IPS-NIHi7 (cell line): ENCODE results near the gene HSD17B13.

Source experiments
- DNase-seq: peaks from one replicate; pipeline ENCODE4 v3.0.0; 2012; ENCODE audit warnings: mixed read lengths; ENCODE audit errors: extremely low spot score

Gene HSD17B13

DNA sequence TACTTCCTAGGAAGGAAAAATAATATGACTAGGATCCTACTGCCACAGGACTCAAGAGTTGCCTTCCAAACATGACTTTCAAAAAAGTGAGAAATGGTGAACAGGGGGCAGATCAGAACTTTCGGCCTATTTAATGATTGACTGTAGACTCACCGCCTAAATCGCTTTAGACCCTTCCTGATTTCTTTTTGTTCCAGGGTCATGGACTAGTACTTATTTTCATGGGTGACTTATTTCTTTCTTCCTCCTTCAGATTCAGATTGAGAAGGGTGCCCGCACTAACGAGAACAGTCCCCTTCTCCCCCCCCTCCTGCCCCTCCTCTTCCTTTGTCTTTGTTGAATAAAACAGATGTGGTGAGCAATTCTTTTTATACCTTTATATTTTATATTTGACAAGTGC is 54.3 kb downstream of the HSD17B13 start:
- no peak for DNase-seq

DNA sequence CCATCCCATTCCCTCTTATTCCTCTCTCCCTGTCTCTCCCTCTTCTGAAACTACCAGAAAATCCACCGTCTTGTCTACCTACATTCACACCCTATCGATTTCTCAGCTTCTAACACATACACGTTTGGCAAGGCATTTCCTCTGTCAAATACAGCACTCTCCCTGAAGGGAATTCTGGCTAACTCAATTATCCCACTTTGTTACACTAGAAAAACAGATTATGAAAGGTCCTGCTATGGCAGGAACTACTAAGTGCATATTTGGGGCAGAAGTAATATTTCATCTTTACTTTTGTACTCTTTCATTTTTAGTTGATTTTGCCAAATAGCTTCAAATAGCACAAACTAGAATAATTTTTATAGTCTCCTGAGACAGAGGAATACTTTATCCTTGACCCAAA is 55.7 kb downstream of the HSD17B13 start:
- no peak for DNase-seq

DNA sequence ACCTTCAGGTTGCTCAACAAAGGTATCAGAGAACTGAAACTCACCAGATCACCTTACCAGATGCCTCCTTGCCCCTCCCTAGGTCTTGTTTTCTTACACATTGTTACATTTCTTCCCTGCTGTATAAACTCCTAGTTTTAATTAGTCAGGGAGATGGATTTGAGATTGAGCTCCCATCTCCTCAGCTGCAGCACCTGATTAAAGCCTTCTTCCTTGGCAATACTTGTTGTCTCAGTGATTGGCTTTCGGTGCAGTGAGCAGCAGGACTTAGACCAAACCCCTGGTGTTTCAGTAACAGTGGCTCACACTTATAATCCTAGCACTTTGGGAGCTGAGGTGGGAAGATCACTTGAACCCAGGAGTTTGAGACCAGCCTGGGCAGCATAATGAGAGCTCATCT is 59.8 kb downstream of the HSD17B13 start:
- no peak for DNase-seq

DNA sequence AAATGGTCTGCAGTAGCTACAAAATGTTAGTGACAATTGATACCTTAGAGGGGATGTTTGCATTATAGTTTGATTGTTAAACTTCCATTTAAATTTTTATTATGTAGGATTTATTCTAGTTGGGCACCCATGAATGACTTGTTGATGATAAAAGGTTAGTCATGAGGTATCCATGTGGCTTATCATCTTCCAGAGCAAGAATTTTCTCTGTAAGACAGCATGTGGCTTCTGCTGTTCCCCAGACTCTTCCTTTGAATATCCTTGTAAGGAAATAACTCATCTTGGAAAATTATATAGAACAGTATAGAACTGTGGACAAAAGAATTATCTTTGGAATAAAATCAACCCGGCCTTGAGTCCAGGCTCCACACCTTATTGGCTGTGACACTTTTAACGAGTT is 62.2 kb downstream of the HSD17B13 start:
- no peak for DNase-seq

DNA sequence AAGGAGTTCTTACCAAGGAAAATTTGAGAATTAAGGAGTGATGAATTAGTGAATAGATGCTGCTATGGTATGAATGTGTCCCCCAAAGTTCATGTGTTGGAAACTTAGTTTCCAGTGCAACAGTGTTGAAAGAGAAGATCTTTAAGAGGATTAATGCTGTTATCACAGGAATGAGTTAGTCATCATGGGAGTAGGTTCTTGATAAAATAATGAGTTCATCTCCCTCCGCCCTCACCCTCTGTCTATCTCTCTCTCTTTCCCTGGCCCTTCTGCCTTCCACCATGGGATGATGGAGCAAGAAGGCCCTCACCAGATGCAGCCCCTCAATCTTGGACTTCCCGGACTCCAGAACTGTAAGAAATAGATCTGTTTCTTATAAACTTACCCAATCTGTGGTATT is 64.0 kb downstream of the HSD17B13 start:
- no peak for DNase-seq

DNA sequence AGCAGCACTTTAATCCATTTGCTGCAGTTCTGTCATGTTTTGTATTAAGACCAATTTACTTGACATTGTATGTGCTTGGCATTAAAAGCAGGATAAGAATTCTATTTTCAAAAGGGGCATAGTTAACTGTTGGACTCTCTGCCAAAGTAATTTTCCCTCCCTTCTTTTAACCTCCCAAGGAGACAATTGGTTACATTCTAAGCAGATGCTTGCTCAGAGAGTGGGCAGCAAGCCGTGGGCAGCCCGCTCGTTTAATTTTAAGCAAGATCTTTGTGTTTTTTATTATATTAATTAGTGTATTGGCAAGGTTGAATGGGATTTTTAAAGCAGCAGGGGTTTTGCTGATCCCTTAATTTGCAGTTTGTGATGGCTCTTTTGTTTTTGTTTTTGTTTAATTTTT is 65.2 kb downstream of the HSD17B13 start:
- DNase-seq, result no peak

DNA sequence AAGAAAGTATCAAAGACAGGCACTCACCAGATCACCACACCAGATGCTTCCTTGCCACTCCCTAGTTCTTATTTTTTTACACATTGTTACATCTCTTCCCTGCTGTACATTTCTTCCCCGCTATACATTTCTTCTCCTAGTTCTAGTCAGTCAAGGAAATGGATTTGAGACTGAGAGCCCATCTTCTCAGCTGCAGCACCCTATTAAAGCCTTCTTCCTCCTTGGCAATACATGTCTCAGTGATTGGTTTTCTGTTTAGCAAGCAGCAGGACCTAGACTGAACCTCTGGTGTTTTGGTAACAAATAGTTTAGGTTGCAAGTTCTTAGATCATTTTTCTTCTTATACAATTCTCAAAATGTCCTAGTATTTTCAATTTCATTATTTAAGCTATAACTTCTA is 66.9 kb downstream of the HSD17B13 start:
- no peak for DNase-seq
